ENCODE measurements around the gene PODXL2. TPM values are rescaled to one million over a fixed set of nuclear protein-coding genes. Genes with fewer than 3 reads are reported as not detected.

The PODXL2 gene
- total and polyA plus RNA-seq, 2 of the 8 experiments (the other 6 are each of a cell fraction or from before 2014, with no cell fraction given), result 27.6 to 31.6 TPM

- Histone ChIP-seq H3K23ac (ENCODE audit: insufficient read length) (no peak overlapping the region), H3K9me3 (ENCODE audit: insufficient read depth in 2 of 2, low read depth in 1 of 2, low read length in 1 of 2) (no peaks in the 10 kb centered on the region), H3K9ac (replicated peaks in 1 of 4; ENCODE audit: extremely low read depth in 1 of 4, low read depth in 3 of 4, low read length in 3 of 4) (no peak overlapping the region), H3K4me2 (ENCODE audit: insufficient read depth in 1 of 2, low read depth in 2 of 2, low read length in 2 of 2) (no peak overlapping the region), H2BK120ac (replicated peaks; ENCODE audit: low read depth, low read length) (no peak overlapping the region), H3K79me2 (ENCODE audit: control insufficient read depth in 1 of 2, insufficient read depth in 2 of 2, low read length in 2 of 2) (no peaks in the 10 kb centered on the region), H3K27ac (ENCODE audit: low read depth, low read length) (no peak overlapping the region), H2BK12ac (ENCODE audit: low read depth, low read length) (no peak overlapping the region), H2AK5ac (ENCODE audit: low read depth, low read length) (no peak overlapping the region), H2AFZ (ENCODE audit: low read length) (no peak overlapping the region), H3K4me1 (replicated peaks in 1 of 4; ENCODE audit: control insufficient read depth in 3 of 4, insufficient read depth in 4 of 4, low read length in 3 of 4) (peaks cover 0 to 22% (median 5%) of the 10 kb centered on the region in 4 experiments; a peak in 6 of 7 replicates), H3K4ac (replicated peaks; ENCODE audit: insufficient read length, low read depth, low read length) (no peak overlapping the region), H3K36me3 (ENCODE audit: control insufficient read depth in 2 of 4, insufficient read depth in 4 of 4, low read length in 3 of 4) (no peaks in the 10 kb centered on the region), H2BK20ac (ENCODE audit: low read length) (no peak overlapping the region), H2BK5ac (ENCODE audit: low read depth, low read length) (no peak overlapping the region), H3K4me3 (ENCODE audit: extremely low read depth in 1 of 4, insufficient read depth in 2 of 4, low read depth in 3 of 4, low read length in 4 of 4) (no peak overlapping the region), H3K14ac (ENCODE audit: insufficient read length) (no peak overlapping the region), H3K79me1 (ENCODE audit: low read depth, low read length) (no peaks in the 10 kb centered on the region), H3K56ac (replicated peaks; ENCODE audit: insufficient read length, low read depth, low read length) (no peak overlapping the region), H4K5ac (ENCODE audit: insufficient read length, low read depth, low read length) (no peak overlapping the region), H4K91ac (replicated peaks; ENCODE audit: insufficient read length, low read length) (no peak overlapping the region), H4K20me1 (replicated peaks in 1 of 2; ENCODE audit: control insufficient read depth in 1 of 2, insufficient read depth in 2 of 2, low read length in 2 of 2) (no peaks in the 10 kb centered on the region), H4K8ac (ENCODE audit: extremely low read depth, insufficient read depth, low read length) (0 out of 2 replicates have a peak overlapping the region, but pooled peaks have one; percentile 20), H3K27me3 (replicated peaks in 1 of 4; ENCODE audit: control insufficient read depth in 3 of 4, extremely low read depth in 1 of 4, insufficient read depth in 3 of 4, low read length in 3 of 4) (no peaks in the 10 kb centered on the region), H3K18ac (ENCODE audit: extremely low read depth, low read length) (no peak overlapping the region), H3K23me2 (ENCODE audit: low read depth, low read length) (peaks cover 8% of the 10 kb centered on the region; the same call in 1 of the 2 replicates), H2BK15ac (ENCODE audit: low read length) (no peak overlapping the region)
- DNase-seq (ENCODE audit: low read depth in 1 of 2, low spot score in 2 of 2) (no peak), FAIRE-seq (no peak)
- 85% methylated on average over 8 of the region's 8 CpGs; no CpG with 5 or more reads in 1 of the 2 experiments for WGBS, 2 experiments (ENCODE audit: extremely low coverage in 1 of 2, insufficient coverage in 1 of 2, insufficient read length in 1 of 2, insufficient replicate concordance in 2 of 2, low coverage in 1 of 2, low lambda C conversion rate in 2 of 2, missing lambda C conversion rate in 1 of 2)
- ChIA-PET CTCF (ENCODE audit: partially characterized antibody) (interaction anchor here (0.7 to 12.8 kb wide), 36 partner anchors 7 to 376 kb away, joined by 3 to 172 read pairs (median 4); partner anchors contain the start of genes ABTB1 and MGLL), POLR2A (ENCODE audit: partially characterized antibody) (interaction anchor here (1.1 to 1.6 kb wide), 2 partner anchors 93 to 131 kb away, joined by 3 to 4 read pairs; partner anchors contain the start of gene MCM2)
Observed at GRCh38 chr3:127691489-127691888, 62.5 kb downstream of the PODXL2 start.

Data from H1 (cell line).